ENCODE data around the gene GSTT2B.
"Not testable (repeated sequence)": the region's sequence is repeated elsewhere in the genome, so short reads cannot be mapped to it uniquely, and the experiment has no call there.

DNA sequence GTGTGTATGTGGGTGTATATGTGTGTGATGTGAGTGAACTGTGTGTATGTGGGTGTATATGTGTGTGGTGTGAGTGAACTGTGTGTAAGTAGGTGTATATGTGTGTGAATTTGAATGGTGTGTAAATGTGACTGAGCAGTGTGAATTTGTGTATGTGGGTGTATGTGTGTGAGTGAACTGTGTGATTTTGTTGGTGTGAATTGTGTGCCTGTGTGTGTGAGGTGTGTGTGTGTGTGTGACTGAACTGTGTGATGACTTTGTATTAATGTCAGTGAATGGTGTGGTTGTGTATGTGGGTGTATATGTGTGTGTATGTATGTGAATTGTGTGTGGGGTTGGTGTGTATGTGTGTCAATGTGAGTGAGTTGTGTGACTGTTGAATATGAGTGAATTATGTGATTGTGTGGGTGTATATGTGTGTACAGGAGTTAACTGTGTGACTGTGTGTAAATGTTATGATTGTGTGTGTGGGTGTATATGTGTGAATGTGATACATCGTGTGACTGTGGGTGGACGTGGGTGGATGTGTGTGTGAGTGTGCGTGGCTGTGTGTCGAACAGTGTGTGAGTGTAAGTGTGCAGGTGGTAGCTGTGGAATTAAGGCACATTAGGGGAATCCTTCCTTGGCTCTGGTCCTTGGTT is 25.7 kb upstream of the GSTT2B start:
- not testable (repeated sequence) for TF ChIP-seq CTCF, POLR2A (IDR thresholded peaks at IDR 0.05)
